Mucosa of gallbladder (tissue), 1 donor: ENCODE data around the gene ZNF280C. TPM values are rescaled to one million over a fixed set of nuclear protein-coding genes. Genes with fewer than 3 reads are reported as not detected.

ENCODE experiments used
- total RNA-seq: library from RNA; stranded (reverse); gene quantifications from one replicate; pipeline ENCODE4 v1.2.1, GENCODE V29; 2021
- donor health status: DM: no; HTN: no; CAD: no.

Gene ZNF280C
- total RNA-seq, 1 donor from 2014 or later: 3.8 TPM

Other genes with a start within 250 kb of the ZNF280C start
- gene ELF4, start 158.4 kb downstream of the ZNF280C start, total RNA-seq: 12.5 TPM
- gene AIFM1, start 103.1 kb downstream of the ZNF280C start, total RNA-seq: 41.3 TPM
- gene RAB33A, start 96.9 kb downstream of the ZNF280C start, total RNA-seq: 1.2 TPM
- 10.6 TPM for gene SLC25A14, start 71.0 kb upstream of the ZNF280C start, total RNA-seq
- gene GPR119, start 116.8 kb upstream of the ZNF280C start, total RNA-seq: not detected
- gene RBMX2, start 133.1 kb upstream of the ZNF280C start, total RNA-seq: 14.4 TPM